Omental fat pad (tissue), 4 donors: ENCODE measurements around the gene SCRN1. TPM values are rescaled to one million over a fixed set of nuclear protein-coding genes. Genes with fewer than 3 reads are reported as not detected.

ENCODE experiments used
- ATAC-seq: fragments of 150-250 bp; one replicate; pipeline ENCODE4 v1.9.1; 2016; ENCODE audit warnings: mild to moderate bottlenecking, moderate library complexity; ENCODE audit not compliant: low FRiP score
- DNase-seq: peaks from one replicate; pipeline ENCODE4 v3.0.0-alpha.2; 2019; ENCODE audit warnings: low spot score
- total RNA-seq, 4 donors: library from RNA; depleted of rRNA; stranded (reverse); fragments of >200 nt; gene quantifications; one replicate each; pipeline ENCODE4 v1.1.0, GENCODE V29; 2016
- TF ChIP-seq, protein P1 (sequence below), 3 donors: fragments of 450-650 bp; IDR thresholded peaks; one replicate each; pipeline ENCODE4 v1.5.1; 2016 to 2017; ENCODE audit warnings: antibody characterized with exemption in 3 of 3, mild to moderate bottlenecking in 3 of 3, moderate library complexity in 2 of 3

The SCRN1 gene
- total RNA-seq, 4 donors from 2014 or later, result 19.7 to 43.1 (median 31.0) TPM

GRCh38 chr7:29915481-29916215 lies 74.0 kb downstream of the SCRN1 start:
- TF ChIP-seq, protein P1, sequence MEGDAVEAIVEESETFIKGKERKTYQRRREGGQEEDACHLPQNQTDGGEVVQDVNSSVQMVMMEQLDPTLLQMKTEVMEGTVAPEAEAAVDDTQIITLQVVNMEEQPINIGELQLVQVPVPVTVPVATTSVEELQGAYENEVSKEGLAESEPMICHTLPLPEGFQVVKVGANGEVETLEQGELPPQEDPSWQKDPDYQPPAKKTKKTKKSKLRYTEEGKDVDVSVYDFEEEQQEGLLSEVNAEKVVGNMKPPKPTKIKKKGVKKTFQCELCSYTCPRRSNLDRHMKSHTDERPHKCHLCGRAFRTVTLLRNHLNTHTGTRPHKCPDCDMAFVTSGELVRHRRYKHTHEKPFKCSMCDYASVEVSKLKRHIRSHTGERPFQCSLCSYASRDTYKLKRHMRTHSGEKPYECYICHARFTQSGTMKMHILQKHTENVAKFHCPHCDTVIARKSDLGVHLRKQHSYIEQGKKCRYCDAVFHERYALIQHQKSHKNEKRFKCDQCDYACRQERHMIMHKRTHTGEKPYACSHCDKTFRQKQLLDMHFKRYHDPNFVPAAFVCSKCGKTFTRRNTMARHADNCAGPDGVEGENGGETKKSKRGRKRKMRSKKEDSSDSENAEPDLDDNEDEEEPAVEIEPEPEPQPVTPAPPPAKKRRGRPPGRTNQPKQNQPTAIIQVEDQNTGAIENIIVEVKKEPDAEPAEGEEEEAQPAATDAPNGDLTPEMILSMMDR (IDR thresholded peaks at IDR 0.05), result no peak
- DNase-seq (no peak), ATAC-seq (no peak)

GRCh38 chr7:29914180-29914579 lies 75.4 kb downstream of the SCRN1 start:
- TF ChIP-seq, protein P1 (IDR thresholded peaks at IDR 0.05), result no peak
- DNase-seq (no peak), ATAC-seq (no peak)

DNA sequence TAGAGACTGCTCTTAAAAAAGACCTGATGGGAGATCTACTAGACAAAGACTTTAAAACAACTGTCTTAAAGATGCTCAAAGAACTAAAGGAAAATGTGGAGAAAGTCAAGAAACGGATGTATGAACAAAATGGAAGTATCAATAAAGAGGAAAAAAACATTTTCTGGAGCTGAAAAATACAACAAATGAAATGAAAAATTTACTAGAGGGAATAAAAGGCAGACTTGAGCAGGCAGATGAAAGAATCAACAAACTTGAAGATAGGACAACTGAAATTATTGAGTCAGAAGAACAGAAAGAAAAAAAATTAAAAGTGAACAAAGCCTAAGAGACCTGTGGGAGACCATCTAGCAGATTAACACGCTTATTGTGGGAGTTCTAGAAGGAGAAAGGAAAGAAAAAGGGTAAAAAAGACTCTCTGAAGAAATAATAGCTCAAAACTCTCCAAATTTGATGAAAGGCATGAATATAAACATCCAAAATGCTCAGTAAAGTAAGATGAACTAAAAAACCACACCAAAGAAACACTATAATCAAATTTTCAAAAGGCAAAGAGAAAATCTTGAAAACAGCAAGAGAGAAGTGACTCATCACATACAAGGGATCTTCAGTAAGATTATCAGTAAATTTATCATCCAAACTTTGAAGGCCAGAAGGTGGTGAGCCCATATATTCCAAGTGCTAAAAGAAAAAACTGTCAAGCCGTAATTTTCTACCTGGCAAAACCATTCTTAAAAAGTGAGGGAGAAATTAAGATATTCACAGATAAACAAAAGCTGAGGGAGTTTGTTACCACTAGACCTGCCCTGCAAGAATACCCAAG lies 83.2 kb downstream of the SCRN1 start:
- ATAC-seq, result no peak
- no peak for DNase-seq
- TF ChIP-seq, protein P1 (IDR thresholded peaks at IDR 0.05), result no peak

DNA sequence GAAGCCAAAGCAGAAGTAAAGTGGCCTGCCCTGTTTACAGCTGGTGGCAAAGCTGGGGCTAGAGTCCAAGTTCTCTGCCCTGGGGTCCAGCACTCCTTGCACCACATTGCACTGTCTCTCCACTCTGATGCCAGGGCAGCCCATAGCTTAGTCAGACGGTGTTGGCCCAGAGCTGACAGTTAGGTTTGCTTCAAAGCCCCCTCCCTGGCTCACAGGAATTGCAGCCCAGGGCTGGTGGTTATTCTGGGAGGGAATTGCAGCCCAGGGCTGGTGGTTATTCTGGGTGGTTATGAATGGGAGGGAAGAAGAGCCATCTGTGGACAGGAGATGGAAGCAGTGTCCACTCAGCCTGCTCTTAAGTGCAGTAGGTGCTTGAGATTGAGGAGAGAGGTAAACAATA lies 88.9 kb downstream of the SCRN1 start:
- TF ChIP-seq, protein P1 (IDR thresholded peaks at IDR 0.05), result no peak
- ATAC-seq (no peak), DNase-seq (no peak)

DNA sequence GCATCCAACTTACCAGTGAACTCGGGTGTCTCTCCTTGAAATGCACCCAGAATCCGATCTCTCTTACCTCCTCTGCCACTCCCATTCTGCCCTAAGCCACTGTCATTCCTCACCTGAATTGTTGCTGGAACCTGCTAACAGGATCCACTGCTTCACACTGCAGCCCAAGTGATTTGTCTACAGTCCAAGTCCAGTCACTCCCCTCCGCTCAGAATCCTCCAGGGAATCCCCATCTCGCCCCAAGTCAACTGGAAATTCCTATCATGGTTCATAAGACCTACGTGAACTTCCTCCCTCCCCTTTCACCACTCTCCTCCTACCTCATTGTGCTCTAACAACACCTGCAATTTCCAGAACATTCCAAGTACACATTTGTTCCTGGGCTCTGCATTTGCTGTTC lies 91.3 kb downstream of the SCRN1 start:
- DNase-seq (no peak), ATAC-seq (no peak)
- TF ChIP-seq, protein P1 (IDR thresholded peaks at IDR 0.05), result no peak

GRCh38 chr7:29896685-29897411 lies 92.8 kb downstream of the SCRN1 start:
- DNase-seq, result no peak
- TF ChIP-seq, protein P1 (IDR thresholded peaks at IDR 0.05), result no peak
- no peak for ATAC-seq
